Coronary artery (tissue), 2 donors: ENCODE results near the gene FSIP2.

Experiments used
- DNase-seq: peaks from one replicate; pipeline ENCODE4 v3.0.0-alpha.2; 2017; ENCODE audit warnings: low spot score
- H3K27ac ChIP-seq, 2 donors: fragments of 200-600 bp; sonication (generic); one replicate each; pipeline ENCODE4 v1.5.1; 2016 to 2019
- H3K4me3 ChIP-seq: fragments of 200-600 bp; sonication (generic); 2 replicates; pipeline ENCODE4 v1.5.1; 2016; ENCODE audit warnings: mild to moderate bottlenecking, moderate library complexity
- CTCF ChIP-seq: fragments of 200-600 bp; sonication (generic); IDR thresholded peaks from one replicate; pipeline ENCODE4 v1.5.1; 2019; ENCODE audit warnings: antibody characterized with exemption

FSIP2 gene

GRCh38 chr2:185738679-185739472 is at the start of gene FSIP2:
FSIP2 (plus strand) TSS chr2:185738804; CDS start chr2:185738895, 91 bp downstream.
- no peak within 1 kb of the TSS for H3K27ac ChIP-seq
- no peak for TF ChIP-seq CTCF
- DNase-seq = peak; percentile 69
- H3K4me3 ChIP-seq = peak within 1 kb of the TSS; percentile 63

GRCh38 chr2:185689906-185690539 is 48.6 kb upstream of the FSIP2 start:
- Histone ChIP-seq H3K4me3 (no peak overlapping the region), H3K27ac (no peak overlapping the region)
- TF ChIP-seq CTCF = no peak
- DNase-seq = no peak

- no peak overlapping the region for H3K4me3 ChIP-seq
- H3K27ac ChIP-seq = no peak overlapping the region
- TF ChIP-seq CTCF = no peak
- no peak for DNase-seq
Measured at GRCh38 chr2:185695711-185696235, 42.8 kb upstream of the FSIP2 start.

GRCh38 chr2:185700883-185701282 is 37.7 kb upstream of the FSIP2 start:
- no peak for DNase-seq
- Histone ChIP-seq H3K4me3 (no peak overlapping the region), H3K27ac (no peak overlapping the region)
- TF ChIP-seq CTCF = no peak

- Histone ChIP-seq H3K27ac (no peak overlapping the region), H3K4me3 (no peak overlapping the region)
- no peak for DNase-seq
- TF ChIP-seq CTCF = no peak
Measured at GRCh38 chr2:185734658-185735057, 3.9 kb upstream of the FSIP2 start.

- DNase-seq = no peak
- Histone ChIP-seq H3K4me3 (no peak overlapping the region), H3K27ac (no peak overlapping the region)
- no peak for TF ChIP-seq CTCF
Measured at GRCh38 chr2:185736210-185736609, 2.4 kb upstream of the FSIP2 start.
